HG02759 (cell line): ENCODE results near the gene SLC7A10.

Source experiments
- ATAC-seq: cut with Tn5 transposase; IDR thresholded peaks from one replicate; pipeline ENCODE4 v1.9.1; 2021; ENCODE audit warnings: mild to moderate bottlenecking, moderate library complexity; ENCODE audit not compliant: unreplicated experiment

SLC7A10 gene

DNA sequence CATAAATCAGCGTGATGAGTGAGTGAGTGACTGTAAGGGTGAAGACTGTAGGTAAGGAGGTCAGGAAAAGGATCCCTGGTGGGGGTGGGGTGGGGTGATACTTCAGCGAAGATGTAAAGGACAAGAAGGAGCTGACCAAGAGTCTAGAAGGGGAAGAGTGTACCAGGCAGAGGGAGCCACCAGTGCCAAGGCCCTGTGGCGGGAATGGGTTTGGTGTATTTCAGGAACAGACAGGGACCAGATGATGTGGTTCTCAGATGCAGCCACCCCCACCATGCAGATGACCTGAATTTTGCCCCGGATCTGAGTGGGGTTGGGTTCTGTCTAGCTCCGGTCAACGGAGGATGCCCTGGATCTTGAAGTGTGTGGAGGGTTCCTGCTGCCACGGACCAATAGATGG lies 30.1 kb upstream of the SLC7A10 start:
- no peak for ATAC-seq

- no peak for ATAC-seq
Measured at GRCh38 chr19:33254245-33254824, 28.7 kb upstream of the SLC7A10 start.

GRCh38 chr19:33252971-33253370 lies 27.3 kb upstream of the SLC7A10 start:
- no peak for ATAC-seq

- no peak for ATAC-seq
Measured at GRCh38 chr19:33252418-33252962, 26.8 kb upstream of the SLC7A10 start.

- no peak for ATAC-seq
Measured at GRCh38 chr19:33251526-33252090, 26.0 kb upstream of the SLC7A10 start.

GRCh38 chr19:33251076-33251475 lies 25.4 kb upstream of the SLC7A10 start:
- no peak for ATAC-seq

DNA sequence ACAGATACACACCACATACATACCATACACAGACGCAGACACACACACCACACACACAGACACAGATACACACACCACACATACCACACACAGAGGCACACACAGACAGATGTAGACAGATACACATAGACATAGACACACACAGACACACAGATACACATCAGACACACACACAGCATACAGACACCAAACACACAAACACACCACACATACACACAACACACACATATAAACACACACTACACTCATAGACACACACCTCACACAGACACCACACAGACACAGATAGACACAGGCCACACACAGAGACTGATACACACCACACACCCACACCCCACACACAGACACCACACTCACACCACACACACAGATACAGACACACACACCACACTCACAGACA lies 24.9 kb upstream of the SLC7A10 start:
- ATAC-seq, result no peak

GRCh38 chr19:33249740-33250366 lies 24.2 kb upstream of the SLC7A10 start:
- ATAC-seq, result no peak

DNA sequence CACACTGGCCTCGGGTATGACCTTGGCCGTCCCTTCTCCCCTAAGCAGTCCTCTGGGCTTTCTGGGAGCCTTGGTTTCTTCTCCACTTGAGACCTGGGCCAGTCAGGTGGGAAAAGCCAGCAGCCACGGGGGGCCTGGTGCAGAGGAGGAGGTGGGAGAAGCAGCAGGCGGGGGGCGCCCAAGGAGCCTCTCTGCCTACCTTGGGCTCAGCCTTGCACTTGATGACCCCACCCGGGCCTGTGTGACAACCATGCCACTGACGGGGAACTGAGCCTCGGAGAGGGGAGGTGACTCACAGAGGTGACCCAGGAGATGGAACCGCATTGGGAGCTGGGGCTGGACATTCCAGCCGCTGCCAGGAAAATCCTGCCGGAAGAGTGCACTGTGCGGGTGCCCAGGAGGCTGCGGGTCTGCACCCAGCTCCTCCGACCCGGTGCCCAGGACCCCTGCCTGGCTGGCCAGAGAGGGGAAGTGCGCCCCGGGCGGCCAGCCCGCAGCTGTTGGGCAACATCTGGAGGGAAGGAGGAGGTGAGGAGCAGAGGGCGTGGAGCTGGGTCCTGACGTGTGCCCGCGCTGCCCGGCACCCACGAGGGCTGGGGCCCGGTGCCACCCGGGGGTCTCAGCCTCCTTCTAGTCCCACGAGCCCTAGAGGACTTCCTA lies 23.4 kb upstream of the SLC7A10 start:
- no peak for ATAC-seq

- ATAC-seq, result no peak
Measured at GRCh38 chr19:33248553-33248953, 22.9 kb upstream of the SLC7A10 start.

DNA sequence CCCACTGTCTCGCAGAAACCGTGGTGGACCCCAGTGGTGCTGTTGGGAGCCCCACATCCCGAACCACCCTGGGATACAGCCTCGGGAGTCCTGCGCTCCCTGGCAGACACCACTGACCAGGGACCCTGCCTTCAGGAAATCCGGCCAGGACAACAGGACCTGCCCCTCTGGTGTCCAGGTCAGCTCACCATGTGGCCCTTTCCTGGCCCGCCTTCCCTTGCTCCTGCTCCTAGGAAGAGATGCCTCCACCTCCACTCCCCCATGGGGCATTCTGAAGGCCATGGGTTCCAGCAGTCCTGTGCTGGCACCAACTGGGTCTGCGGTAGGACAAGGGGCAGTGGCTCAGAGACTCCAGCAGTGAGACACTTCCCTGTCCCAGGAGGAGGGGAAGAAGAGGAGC lies 22.5 kb upstream of the SLC7A10 start:
- no peak for ATAC-seq

- no peak for ATAC-seq
Measured at GRCh38 chr19:33247441-33247819, 21.8 kb upstream of the SLC7A10 start.

DNA sequence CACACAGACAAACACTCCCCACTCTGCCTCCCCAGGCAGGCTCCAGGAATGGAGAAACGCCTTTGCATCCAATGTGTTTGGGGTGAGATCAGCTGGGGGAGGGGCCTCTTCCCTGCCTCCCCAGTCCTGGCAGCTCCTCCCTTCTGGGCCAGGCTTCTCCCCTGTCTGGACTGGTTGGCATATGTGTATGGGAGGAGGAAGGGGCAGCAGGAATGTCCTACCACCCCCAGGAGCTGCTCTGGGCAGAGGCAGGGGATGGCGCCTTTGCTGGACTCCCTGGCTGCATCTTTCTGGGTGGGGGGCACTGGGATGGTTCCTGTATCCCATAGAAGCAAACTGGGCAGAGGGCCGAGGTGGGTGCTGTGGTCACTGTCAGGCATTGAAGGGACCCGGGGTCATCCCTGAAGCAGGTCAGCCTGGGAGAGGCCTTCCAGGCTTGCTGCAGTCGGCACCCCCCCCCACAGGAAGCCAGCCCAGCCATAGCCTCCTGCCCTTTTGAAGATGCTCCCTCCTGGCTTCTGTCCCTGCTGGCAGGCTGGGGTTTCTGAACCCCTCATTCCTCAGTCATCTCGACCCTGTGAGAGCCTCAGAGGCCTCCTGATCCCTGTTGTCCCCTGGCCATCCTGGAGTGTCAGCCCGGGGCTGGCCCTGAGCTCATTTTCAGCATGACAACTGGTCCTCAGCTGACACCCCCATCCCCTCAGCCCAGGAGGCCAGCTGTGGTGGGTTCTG lies 21.2 kb upstream of the SLC7A10 start:
- ATAC-seq, result no peak

DNA sequence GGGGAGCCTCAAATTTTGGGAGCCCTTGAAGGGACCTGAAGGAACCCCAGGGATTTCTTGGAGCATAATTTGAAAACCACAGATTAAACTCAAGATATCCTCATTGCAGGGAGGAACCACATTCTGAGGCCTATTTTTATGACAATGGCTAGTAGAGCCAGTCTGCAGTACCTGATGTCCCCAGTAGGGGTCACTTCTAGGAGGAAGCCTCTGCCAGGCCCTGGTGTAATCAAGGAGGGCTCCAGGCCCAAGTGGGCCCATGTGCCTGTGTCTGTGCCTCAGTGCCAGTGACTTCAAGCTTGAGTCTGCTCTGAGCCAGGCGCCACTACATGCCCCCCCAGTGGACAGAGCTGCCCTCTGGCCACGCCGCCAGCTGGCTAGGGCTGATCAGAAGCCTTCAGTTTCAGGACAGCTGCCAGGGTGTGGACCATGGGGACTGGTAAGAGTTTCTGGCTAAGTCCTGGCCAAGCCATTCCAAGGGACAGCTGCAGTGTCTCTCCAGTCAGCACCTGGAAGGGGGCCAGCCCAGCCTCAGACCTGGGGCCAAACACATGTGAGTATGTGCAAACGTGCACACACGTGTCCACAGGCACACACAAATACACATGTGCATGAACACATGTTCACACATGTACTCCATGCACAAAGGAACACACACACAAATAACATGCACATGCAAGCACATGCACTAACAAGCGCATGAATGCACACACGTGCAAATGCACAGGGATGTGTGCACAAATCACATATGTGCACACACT lies 20.5 kb upstream of the SLC7A10 start:
- no peak for ATAC-seq

DNA sequence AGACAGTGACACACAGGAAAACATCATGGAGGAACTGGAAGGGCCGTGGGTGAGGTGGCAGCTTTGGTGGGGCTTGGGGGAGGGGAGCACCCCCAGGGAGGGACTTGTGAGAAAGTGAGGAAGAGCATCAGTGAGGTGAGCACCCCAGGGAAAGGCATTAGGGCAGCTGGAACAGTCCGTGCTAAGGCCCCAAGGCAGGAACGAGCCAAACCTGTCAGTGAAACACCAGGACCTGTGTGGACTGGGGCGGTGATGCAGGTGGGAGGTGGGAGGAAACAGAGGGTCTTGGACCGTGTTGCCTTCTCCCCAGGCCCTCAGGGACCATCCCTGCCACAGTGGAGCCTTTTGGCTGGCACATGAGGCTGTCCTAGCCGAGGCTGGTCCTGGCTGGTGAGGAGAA lies 17.3 kb upstream of the SLC7A10 start:
- ATAC-seq, result no peak

DNA sequence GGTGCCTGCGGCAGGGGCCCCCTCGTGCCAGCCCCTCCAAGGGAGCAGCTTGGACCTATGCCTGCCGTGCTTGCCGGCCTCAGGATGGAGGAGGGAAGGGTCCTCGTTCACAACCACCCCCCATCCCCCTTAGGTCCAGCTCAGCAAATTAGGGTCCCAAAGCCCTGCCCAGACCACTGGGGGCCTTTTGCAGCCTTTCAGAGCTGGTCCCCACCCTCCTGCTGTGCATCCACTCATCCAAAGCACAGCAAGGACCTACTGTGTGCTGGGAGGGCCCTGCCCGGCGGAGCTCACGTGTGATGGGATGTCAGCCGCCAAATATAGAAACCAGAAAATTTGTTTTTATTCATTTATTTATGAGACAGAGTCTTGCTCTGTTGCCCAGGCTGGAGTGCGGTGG lies 16.5 kb upstream of the SLC7A10 start:
- ATAC-seq, result no peak

GRCh38 chr19:33241530-33242101 lies 16.0 kb upstream of the SLC7A10 start:
- ATAC-seq, result no peak

- no peak for ATAC-seq
Measured at GRCh38 chr19:33241091-33241529, 15.5 kb upstream of the SLC7A10 start.

- ATAC-seq, result no peak
Measured at GRCh38 chr19:33240181-33240771, 14.6 kb upstream of the SLC7A10 start.
